CD4-positive, alpha-beta T cell treated with Interleukin-4 for 1 hour (primary cell): ENCODE data around the gene GALE.
"Not testable (repeated sequence)": the region's sequence is repeated elsewhere in the genome, so short reads cannot be mapped to it uniquely, and the experiment has no call there.

Source experiments
- DNase-seq, 2 donors: peaks; one replicate each; pipeline ENCODE4 v3.0.0-alpha.2; 2020 to 2022

GALE gene

GRCh38 chr1:23791516-23792047 is 9.0 kb downstream of the GALE start:
- peak in 1 of 2 donors; percentile 35 for DNase-seq

GRCh38 chr1:23790696-23791515 is 9.6 kb downstream of the GALE start, which contains the start of gene LYPLA2:
LYPLA2 (plus strand) TSS chr1:23791145; CDS start chr1:23792683, 1,538 bp downstream.
- DNase-seq: peak; percentile 86 to 87

- DNase-seq: no peak
Measured at GRCh38 chr1:23788695-23789094, 11.9 kb downstream of the GALE start.

GRCh38 chr1:23787701-23788100 is 12.9 kb downstream of the GALE start:
- no peak for DNase-seq

GRCh38 chr1:23784846-23785245 is 15.7 kb downstream of the GALE start:
- DNase-seq: no peak

- not testable (repeated sequence) for DNase-seq
Measured at GRCh38 chr1:23783141-23783540, 17.4 kb downstream of the GALE start.

GRCh38 chr1:23779826-23780371 is 20.7 kb downstream of the GALE start:
- DNase-seq: no peak

GRCh38 chr1:23777979-23778814 is 22.4 kb downstream of the GALE start, which contains the start of gene PITHD1:
PITHD1 (plus strand) TSS chr1:23778418; CDS start chr1:23778516, 98 bp downstream.
- DNase-seq: peak; percentile 86

- no peak for DNase-seq
Measured at GRCh38 chr1:23776217-23776616, 24.3 kb downstream of the GALE start.

- no peak for DNase-seq
Measured at GRCh38 chr1:23774174-23774880, 26.2 kb downstream of the GALE start.

- DNase-seq: no peak
Measured at GRCh38 chr1:23772854-23773242, 27.7 kb downstream of the GALE start.

GRCh38 chr1:23772049-23772853 is 28.3 kb downstream of the GALE start:
- DNase-seq: peak; percentile 85 to 86

GRCh38 chr1:23768733-23769132 is 31.8 kb downstream of the GALE start:
- DNase-seq: no peak

- no peak for DNase-seq
Measured at GRCh38 chr1:23763041-23763577, 37.4 kb downstream of the GALE start.

GRCh38 chr1:23759277-23759676 is 41.3 kb downstream of the GALE start:
- no peak for DNase-seq

- no peak for DNase-seq
Measured at GRCh38 chr1:23757812-23758211, 42.7 kb downstream of the GALE start.

GRCh38 chr1:23756676-23757075 is 43.9 kb downstream of the GALE start:
- DNase-seq: no peak

- DNase-seq: no peak
Measured at GRCh38 chr1:23752909-23753308, 47.6 kb downstream of the GALE start.

- no peak for DNase-seq
Measured at GRCh38 chr1:23751815-23752200, 48.7 kb downstream of the GALE start.

- DNase-seq: peak; percentile 48 to 51
Measured at GRCh38 chr1:23751050-23751814, 49.3 kb downstream of the GALE start.

GRCh38 chr1:23748016-23748415 is 52.5 kb downstream of the GALE start:
- DNase-seq: no peak
